Measurements from ENCODE around the gene ANKH.

GRCh38 chr5:14753947-14754346 is 117.6 kb downstream of the ANKH start:
- no peak for TF ChIP-seq YY1 (IDR thresholded peaks at IDR 0.05; ENCODE audit: insufficient read depth, insufficient read length)
- TF ChIP-seq SUZ12 (IDR thresholded peaks at IDR 0.05; ENCODE audit: extremely low read depth, insufficient read depth, insufficient read length), result no peak
- no peak for TF ChIP-seq ZNF274 (IDR thresholded peaks at IDR 0.05; ENCODE audit: low read depth, low read length)
